Eye (tissue), 1 donor: ENCODE data around the gene ARHGEF26.

Experiments
- DNase-seq: peaks from one replicate; pipeline ENCODE4 v3.0.0-alpha.2; 2015

Gene ARHGEF26

GRCh38 chr3:154161806-154162205, 40.6 kb downstream of the ARHGEF26 start:
- peak; percentile 54 for DNase-seq

- DNase-seq, result peak; percentile 57
Measured at GRCh38 chr3:154164387-154164786, 43.2 kb downstream of the ARHGEF26 start.

GRCh38 chr3:154168998-154169795, 48.0 kb downstream of the ARHGEF26 start:
- no peak for DNase-seq

- DNase-seq, result no peak
Measured at GRCh38 chr3:154169796-154170110, 48.6 kb downstream of the ARHGEF26 start.

GRCh38 chr3:154170300-154170699, 49.1 kb downstream of the ARHGEF26 start:
- DNase-seq, result no peak

GRCh38 chr3:154175041-154175440, 53.9 kb downstream of the ARHGEF26 start:
- no peak for DNase-seq

GRCh38 chr3:154176036-154176435, 54.8 kb downstream of the ARHGEF26 start:
- DNase-seq, result no peak

GRCh38 chr3:154177406-154177805, 56.2 kb downstream of the ARHGEF26 start:
- no peak for DNase-seq

GRCh38 chr3:154178172-154178571, 57.0 kb downstream of the ARHGEF26 start:
- DNase-seq, result no peak

GRCh38 chr3:154180836-154181691, 59.9 kb downstream of the ARHGEF26 start:
- DNase-seq, result peak; percentile 78

GRCh38 chr3:154182322-154182922, 61.2 kb downstream of the ARHGEF26 start:
- no peak for DNase-seq

- DNase-seq, result no peak
Measured at GRCh38 chr3:154182975-154183374, 61.8 kb downstream of the ARHGEF26 start.

GRCh38 chr3:154184582-154184981, 63.4 kb downstream of the ARHGEF26 start:
- DNase-seq, result peak; percentile 37

GRCh38 chr3:154188437-154188836, 67.2 kb downstream of the ARHGEF26 start:
- DNase-seq, result no peak

- no peak for DNase-seq
Measured at GRCh38 chr3:154188846-154189245, 67.7 kb downstream of the ARHGEF26 start.

GRCh38 chr3:154191520-154191919, 70.3 kb downstream of the ARHGEF26 start:
- no peak for DNase-seq

GRCh38 chr3:154192225-154192624, 71.0 kb downstream of the ARHGEF26 start:
- no peak for DNase-seq

GRCh38 chr3:154193000-154193615, 71.9 kb downstream of the ARHGEF26 start:
- DNase-seq, result no peak

GRCh38 chr3:154194877-154195276, 73.7 kb downstream of the ARHGEF26 start:
- no peak for DNase-seq

- no peak for DNase-seq
Measured at GRCh38 chr3:154195620-154196356, 74.6 kb downstream of the ARHGEF26 start.

GRCh38 chr3:154197751-154198150, 76.6 kb downstream of the ARHGEF26 start:
- no peak for DNase-seq

GRCh38 chr3:154209499-154209898, 88.3 kb downstream of the ARHGEF26 start:
- no peak for DNase-seq

- DNase-seq, result peak; percentile 32
Measured at GRCh38 chr3:154210986-154211385, 89.8 kb downstream of the ARHGEF26 start.
